Activated T-cell treated with anti-CD3 and anti-CD28 coated beads, Interleukin-2, amount 50 U/mL, for 24 hours (primary cell): ENCODE results near the gene TOGARAM2.

Source experiments
- DNase-seq: peaks from one replicate; pipeline ENCODE4 v3.0.0-alpha.2; 2020
- H3K27ac Mint-ChIP-seq: 2 replicates; pipeline ENCODE4 v1.8.0; 2020; ENCODE audit warnings: mild to moderate bottlenecking, mixed read lengths
- H3K27me3 Mint-ChIP-seq: 2 replicates; pipeline ENCODE4 v1.8.0; 2020; ENCODE audit warnings: mixed read lengths
- H3K36me3 Mint-ChIP-seq: 2 replicates; pipeline ENCODE4 v1.8.0; 2020; ENCODE audit warnings: low read depth, mixed read lengths
- H3K4me1 Mint-ChIP-seq: 2 replicates; pipeline ENCODE4 v1.8.0; 2020; ENCODE audit warnings: low read depth, mixed read lengths
- H3K4me3 Mint-ChIP-seq: 2 replicates; pipeline ENCODE4 v1.8.0; 2020; ENCODE audit warnings: mild to moderate bottlenecking, moderate library complexity, mixed read lengths
- H3K9me3 Mint-ChIP-seq: 2 replicates; pipeline ENCODE4 v1.8.0; 2020; ENCODE audit warnings: mixed read lengths

The TOGARAM2 gene

DNA sequence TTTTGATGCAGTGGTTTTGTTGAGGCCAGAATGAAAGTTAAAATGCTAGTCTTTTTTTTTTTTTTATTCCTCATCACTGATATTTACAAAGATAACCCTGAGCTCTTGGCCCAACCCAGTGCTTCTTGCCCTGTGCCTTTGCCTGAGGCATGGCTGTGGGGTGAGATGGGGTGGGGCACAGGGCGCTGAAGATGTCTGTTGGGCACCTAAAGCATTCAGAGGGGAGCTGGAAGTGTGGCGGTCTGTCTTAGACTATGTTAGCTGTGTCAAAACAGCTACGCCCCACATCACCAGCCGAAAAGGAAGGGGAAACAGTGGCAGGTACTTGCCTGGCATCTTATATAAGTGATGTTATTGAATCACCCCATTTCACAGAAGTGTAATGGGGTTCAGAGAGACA is 20.7 kb downstream of the TOGARAM2 start:
- no peak for DNase-seq
- Mint-ChIP-seq H3K4me1 (peaks cover 21% of the 10 kb centered on the region), H3K4me3 (no peak overlapping the region), H3K36me3 (no peaks in the 10 kb centered on the region), H3K9me3 (no peaks in the 10 kb centered on the region), H3K27me3 (no peaks in the 10 kb centered on the region), H3K27ac (peak overlapping the region; percentile 1)

DNA sequence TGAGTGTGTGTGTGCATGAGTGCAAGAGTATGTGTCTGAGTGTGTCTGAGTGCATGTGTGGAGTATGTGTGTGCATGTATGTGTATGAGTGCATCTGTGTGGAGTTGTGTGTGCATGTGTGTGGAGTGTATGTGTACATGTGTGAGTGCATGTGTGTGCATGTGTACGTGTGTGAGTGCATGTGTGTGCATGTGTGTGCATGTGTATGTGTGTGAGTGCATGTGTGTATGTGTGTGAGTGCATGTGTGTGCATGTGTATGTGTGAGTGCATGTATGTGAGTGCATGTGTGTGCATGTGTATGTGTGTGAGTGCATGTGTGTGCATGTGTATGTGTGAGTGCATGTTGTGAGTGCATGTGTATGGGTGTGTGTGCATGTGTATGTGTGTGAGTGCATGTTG is 23.7 kb downstream of the TOGARAM2 start:
- Mint-ChIP-seq H3K27ac (no peak overlapping the region), H3K36me3 (no peaks in the 10 kb centered on the region), H3K27me3 (no peaks in the 10 kb centered on the region), H3K4me3 (no peak overlapping the region), H3K9me3 (no peaks in the 10 kb centered on the region), H3K4me1 (peaks cover 32% of the 10 kb centered on the region)
- no peak for DNase-seq

DNA sequence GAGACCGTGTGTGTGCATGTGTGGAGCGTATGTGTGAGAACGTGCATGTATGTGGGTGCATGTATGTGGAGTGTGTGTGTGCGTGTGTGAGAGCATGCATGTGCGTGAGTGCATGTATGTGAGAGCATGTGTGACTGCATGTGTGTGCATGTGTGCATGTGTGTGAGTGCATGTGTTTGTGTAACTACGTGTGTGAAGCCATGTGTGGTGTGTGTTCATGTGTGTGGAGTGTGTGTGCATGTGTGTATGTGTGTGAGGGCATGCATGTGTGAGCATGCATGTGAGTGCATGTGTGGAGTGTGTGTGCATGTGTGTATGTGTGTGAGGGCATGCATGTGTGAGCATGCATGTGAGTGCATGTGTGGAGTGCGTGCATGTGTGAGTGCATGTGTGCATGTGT is 24.2 kb downstream of the TOGARAM2 start:
- Mint-ChIP-seq H3K27me3 (no peaks in the 10 kb centered on the region), H3K4me3 (no peak overlapping the region), H3K4me1 (peaks cover 32% of the 10 kb centered on the region), H3K9me3 (no peaks in the 10 kb centered on the region), H3K27ac (no peak overlapping the region), H3K36me3 (no peaks in the 10 kb centered on the region)
- DNase-seq, result no peak

DNA sequence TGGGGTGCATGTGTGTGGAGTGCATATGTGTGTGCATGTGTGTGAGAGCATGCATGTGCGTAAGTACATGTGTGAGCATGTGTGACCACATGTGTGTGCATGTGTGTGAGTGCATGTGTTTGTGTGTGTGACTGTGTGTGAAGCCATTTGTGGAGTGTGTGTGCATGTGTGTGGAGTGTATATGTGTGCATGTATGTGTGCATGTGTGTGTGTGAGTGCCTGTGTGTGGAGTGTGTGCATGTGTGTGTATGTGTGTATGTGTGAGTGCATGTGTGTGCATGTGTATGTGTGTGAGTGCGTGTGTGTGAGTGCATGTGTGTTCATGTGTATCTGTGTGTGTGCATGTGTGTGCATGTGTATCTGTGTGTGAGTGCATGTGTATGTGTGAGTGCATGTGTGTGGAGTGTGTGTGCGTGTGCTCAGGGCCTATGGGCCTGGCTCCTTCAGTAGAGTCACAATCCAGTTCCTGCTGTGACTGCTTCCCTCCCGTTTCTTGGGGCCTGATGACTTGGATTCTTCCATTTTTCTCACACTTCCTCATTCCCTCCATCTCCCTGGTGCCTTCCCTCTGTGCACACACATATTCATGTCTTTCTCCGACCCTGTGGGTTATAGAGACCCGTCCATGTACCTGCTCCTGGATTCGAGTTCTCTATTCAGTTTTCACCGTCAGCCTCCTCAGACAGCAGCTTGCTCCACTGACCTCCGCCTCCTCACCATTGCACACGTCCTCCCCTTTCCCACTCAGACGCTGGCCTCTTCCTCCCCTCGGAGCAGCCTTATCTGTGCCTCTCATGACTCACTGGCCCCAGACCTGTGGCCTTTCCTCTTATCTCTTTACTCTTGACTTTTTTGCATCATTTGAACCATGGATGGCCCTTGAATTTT is 25.2 kb downstream of the TOGARAM2 start:
- H3K9me3 Mint-ChIP-seq, result no peaks in the 10 kb centered on the region
- no peaks in the 10 kb centered on the region for H3K36me3 Mint-ChIP-seq
- peaks cover 35% of the 10 kb centered on the region for H3K4me1 Mint-ChIP-seq
- DNase-seq, result no peak
- H3K4me3 Mint-ChIP-seq, result no peak overlapping the region
- H3K27me3 Mint-ChIP-seq, result no peaks in the 10 kb centered on the region
- H3K27ac Mint-ChIP-seq, result no peak overlapping the region

- Mint-ChIP-seq H3K4me1 (peaks cover 37% of the 10 kb centered on the region), H3K36me3 (no peaks in the 10 kb centered on the region), H3K9me3 (no peaks in the 10 kb centered on the region), H3K27me3 (no peaks in the 10 kb centered on the region), H3K27ac (no peak overlapping the region), H3K4me3 (no peak overlapping the region)
- no peak for DNase-seq
Measured at GRCh38 chr2:29006980-29007301, 25.8 kb downstream of the TOGARAM2 start.

DNA sequence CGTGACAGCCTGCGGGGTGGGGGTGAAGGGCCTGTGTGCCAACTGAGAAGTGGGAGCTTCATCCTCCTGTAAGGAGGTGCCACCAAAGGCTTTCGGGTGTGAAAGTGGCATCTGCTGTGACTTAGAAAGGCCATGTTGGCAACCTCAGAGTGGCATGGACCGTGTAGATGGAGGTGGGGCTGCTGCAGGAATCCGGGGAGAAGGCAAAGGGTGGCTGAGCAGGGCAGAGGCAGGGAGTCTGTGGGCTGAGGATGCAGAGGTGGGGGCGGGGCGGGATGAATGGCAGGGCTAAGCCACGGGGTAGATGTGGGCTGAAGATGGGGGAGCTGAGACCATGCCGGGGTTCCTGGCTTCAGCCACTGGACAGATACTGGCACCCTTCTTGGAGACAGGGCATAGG is 28.2 kb downstream of the TOGARAM2 start:
- Mint-ChIP-seq H3K4me3 (no peak overlapping the region), H3K27ac (peak overlapping the region; percentile 13)
- no peak for DNase-seq

GRCh38 chr2:29009711-29010677 is 28.9 kb downstream of the TOGARAM2 start:
- Mint-ChIP-seq H3K27me3 (no peaks in the 10 kb centered on the region), H3K4me1 (peaks cover 64% of the 10 kb centered on the region), H3K9me3 (no peaks in the 10 kb centered on the region), H3K36me3 (no peaks in the 10 kb centered on the region), H3K4me3 (no peak overlapping the region), H3K27ac (peak overlapping the region; percentile 84)
- peak; percentile 49 for DNase-seq

More for the DNA sequence above, 28.2 kb downstream of the TOGARAM2 start:
- Mint-ChIP-seq H3K36me3 (no peaks in the 10 kb centered on the region), H3K27me3 (no peaks in the 10 kb centered on the region), H3K9me3 (no peaks in the 10 kb centered on the region), H3K4me1 (peaks cover 57% of the 10 kb centered on the region)

- no peaks in the 10 kb centered on the region for H3K36me3 Mint-ChIP-seq
- peak overlapping the region; percentile 84 for H3K27ac Mint-ChIP-seq
- DNase-seq, result peak; percentile 63
- no peaks in the 10 kb centered on the region for H3K27me3 Mint-ChIP-seq
- peak overlapping the region; percentile 50 for H3K4me3 Mint-ChIP-seq
- H3K9me3 Mint-ChIP-seq, result no peaks in the 10 kb centered on the region
- H3K4me1 Mint-ChIP-seq, result peaks cover 74% of the 10 kb centered on the region
Measured at GRCh38 chr2:29010946-29011345, 29.8 kb downstream of the TOGARAM2 start.

- Mint-ChIP-seq H3K27ac (peak overlapping the region; percentile 84), H3K27me3 (no peaks in the 10 kb centered on the region), H3K4me1 (peaks cover 79% of the 10 kb centered on the region), H3K9me3 (no peaks in the 10 kb centered on the region), H3K36me3 (no peaks in the 10 kb centered on the region), H3K4me3 (peak overlapping the region; percentile 50)
- DNase-seq, result peak; percentile 72
Measured at GRCh38 chr2:29011418-29012060, 30.4 kb downstream of the TOGARAM2 start.

GRCh38 chr2:29012211-29012681 is 31.1 kb downstream of the TOGARAM2 start:
- H3K4me3 Mint-ChIP-seq, result peak overlapping the region; percentile 50
- peak; percentile 52 for DNase-seq

DNA sequence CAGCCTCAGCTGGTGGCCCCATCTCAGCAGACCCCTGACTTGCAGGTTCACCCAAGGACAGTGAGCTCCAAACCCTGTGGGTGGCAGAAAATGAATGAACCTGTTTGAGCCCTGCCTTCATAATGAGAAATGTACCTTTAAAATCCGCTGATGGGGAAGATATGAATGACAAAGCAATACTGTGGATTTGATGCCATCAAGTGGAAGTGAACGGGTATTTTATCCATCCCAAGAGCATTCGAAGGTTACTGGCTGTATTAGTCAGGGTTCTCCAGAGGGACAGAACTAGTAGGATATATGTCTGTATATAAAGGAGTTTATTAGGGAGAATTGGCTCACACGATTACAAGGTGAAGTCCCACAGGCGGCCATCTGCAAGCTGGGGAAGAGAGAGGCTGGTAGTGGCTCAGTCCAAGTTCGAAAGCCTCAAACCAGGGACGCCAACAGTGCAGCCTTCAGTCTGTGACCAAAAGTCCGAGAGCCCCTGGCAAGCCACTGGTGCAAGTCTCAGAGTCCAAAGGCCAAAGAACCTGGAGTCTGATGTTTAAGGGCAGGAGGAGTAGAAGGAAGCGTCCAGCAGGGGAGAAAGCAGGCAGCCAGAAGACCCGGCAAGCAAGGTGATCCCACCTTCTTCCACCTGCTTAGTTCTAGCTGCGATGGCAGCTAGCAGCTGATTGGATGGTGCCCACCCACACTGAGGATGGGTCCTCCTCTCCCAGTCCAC is 32.1 kb downstream of the TOGARAM2 start:
- Mint-ChIP-seq H3K4me3 (peak overlapping the region; percentile 78), H3K9me3 (no peaks in the 10 kb centered on the region), H3K27me3 (no peaks in the 10 kb centered on the region), H3K27ac (peak overlapping the region; percentile 97), H3K4me1 (peaks cover 89% of the 10 kb centered on the region), H3K36me3 (no peaks in the 10 kb centered on the region)
- no peak for DNase-seq

More at GRCh38 chr2:29012211-29012681, 31.1 kb downstream of the TOGARAM2 start:
- Mint-ChIP-seq H3K4me1 (peaks cover 84% of the 10 kb centered on the region), H3K9me3 (no peaks in the 10 kb centered on the region), H3K36me3 (no peaks in the 10 kb centered on the region), H3K27ac (peak overlapping the region; percentile 84), H3K27me3 (no peaks in the 10 kb centered on the region)

GRCh38 chr2:29014331-29014730 is 33.2 kb downstream of the TOGARAM2 start:
- Mint-ChIP-seq H3K4me1 (peaks cover 89% of the 10 kb centered on the region), H3K9me3 (no peaks in the 10 kb centered on the region)

GRCh38 chr2:29014811-29015421 is 33.8 kb downstream of the TOGARAM2 start:
- H3K27ac Mint-ChIP-seq, result peak overlapping the region; percentile 97
- H3K9me3 Mint-ChIP-seq, result no peaks in the 10 kb centered on the region
- peaks cover 87% of the 10 kb centered on the region for H3K4me1 Mint-ChIP-seq
- DNase-seq, result peak; percentile 81
- no peaks in the 10 kb centered on the region for H3K27me3 Mint-ChIP-seq
- H3K4me3 Mint-ChIP-seq, result peak overlapping the region; percentile 78
- no peaks in the 10 kb centered on the region for H3K36me3 Mint-ChIP-seq

More at GRCh38 chr2:29014331-29014730, 33.2 kb downstream of the TOGARAM2 start:
- Mint-ChIP-seq H3K36me3 (no peaks in the 10 kb centered on the region), H3K27ac (peak overlapping the region; percentile 97), H3K27me3 (no peaks in the 10 kb centered on the region), H3K4me3 (peak overlapping the region; percentile 78)
- no peak for DNase-seq
